GM18520 (cell line): ENCODE results near the gene ACSL6.

Experiments
- ATAC-seq: cut with Tn5 transposase; IDR thresholded peaks from one replicate; pipeline ENCODE4 v1.9.1; 2021; ENCODE audit not compliant: unreplicated experiment

ACSL6 gene

GRCh38 chr5:132001647-132002561 lies 9.6 kb downstream of the ACSL6 start:
- ATAC-seq, result no peak

- no peak for ATAC-seq
These were observed 10.6 kb downstream of the ACSL6 start for GRCh38 chr5:132000677-132001453.

- ATAC-seq, result no peak
These were observed 11.3 kb downstream of the ACSL6 start for GRCh38 chr5:132000241-132000490.

- no peak for ATAC-seq
These were observed 11.8 kb downstream of the ACSL6 start for GRCh38 chr5:131999441-132000240.

DNA sequence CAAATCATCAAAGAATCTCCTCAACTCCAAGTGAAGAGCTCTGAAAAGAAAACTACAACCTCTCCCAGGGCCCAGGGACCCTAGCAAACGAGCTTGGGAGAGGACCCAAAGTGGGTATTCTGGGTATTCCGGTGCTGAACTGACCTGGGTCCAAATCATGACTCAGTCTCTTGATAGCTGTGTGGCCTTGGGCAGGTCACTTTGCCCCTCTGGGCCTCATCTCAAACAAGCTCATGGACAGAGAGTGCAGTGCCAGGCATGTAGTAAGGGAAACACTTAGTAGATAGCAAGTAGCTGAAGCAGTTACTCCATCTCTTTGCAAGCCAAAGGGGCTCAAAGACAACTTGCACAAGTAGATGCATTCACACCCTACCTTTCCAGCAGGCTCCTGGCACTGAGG lies 12.4 kb downstream of the ACSL6 start:
- no peak for ATAC-seq

GRCh38 chr5:131998431-131999040 lies 12.9 kb downstream of the ACSL6 start:
- no peak for ATAC-seq

DNA sequence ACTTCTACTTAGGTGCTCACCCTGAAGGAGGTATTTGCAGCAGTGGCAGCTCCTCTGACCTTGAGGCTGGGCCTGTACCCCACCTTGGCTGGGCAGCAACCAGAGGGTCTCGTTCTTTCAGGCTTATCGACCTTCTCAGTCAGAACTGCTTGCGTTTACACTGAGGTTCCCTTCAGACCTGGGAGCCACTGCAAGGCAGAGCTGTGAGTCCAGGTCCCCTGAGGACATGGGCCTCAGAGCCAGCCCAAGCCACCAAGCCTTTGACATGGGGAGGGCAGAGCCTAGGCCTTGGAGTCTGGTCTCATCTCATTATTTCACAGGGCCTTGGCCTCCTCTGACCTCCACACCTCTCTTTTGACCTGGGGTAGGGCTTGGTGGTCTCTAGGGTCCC lies 13.7 kb downstream of the ACSL6 start:
- ATAC-seq, result no peak

DNA sequence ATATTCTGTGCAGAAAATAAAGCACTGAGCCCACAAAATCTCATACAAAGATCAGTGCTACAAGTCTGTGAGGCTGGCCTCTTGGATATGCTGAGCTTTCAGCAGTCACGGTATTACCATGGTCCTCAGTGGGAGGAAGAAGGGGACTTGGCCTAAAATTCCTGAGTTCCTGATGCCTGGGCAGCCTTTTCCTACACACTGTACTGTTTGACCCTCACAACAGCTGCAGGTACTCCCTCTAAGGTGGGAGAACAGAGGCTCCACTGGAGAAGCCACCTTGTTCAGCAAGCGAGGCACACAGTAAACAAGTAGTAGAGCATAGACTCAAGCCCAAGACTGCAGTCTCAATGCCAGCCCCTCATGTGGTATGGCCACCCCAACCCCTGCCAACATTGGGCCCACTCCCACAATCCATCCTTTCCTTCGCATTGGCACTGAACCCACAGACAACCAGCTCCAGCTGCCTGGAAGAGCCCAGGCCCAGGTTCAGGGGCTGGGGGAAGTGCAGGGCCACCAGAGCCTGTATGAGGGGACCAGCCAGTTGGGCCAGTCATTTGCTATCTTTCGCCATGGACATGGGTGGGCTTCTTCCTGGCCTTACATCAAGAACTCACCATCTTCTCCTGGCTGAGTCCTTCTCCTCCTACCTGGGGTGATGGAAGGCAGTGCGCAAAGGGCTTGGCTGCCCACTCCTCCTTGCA lies 14.3 kb downstream of the ACSL6 start:
- ATAC-seq, result no peak

- ATAC-seq, result no peak
These were observed 15.0 kb downstream of the ACSL6 start for GRCh38 chr5:131996210-131997025.

DNA sequence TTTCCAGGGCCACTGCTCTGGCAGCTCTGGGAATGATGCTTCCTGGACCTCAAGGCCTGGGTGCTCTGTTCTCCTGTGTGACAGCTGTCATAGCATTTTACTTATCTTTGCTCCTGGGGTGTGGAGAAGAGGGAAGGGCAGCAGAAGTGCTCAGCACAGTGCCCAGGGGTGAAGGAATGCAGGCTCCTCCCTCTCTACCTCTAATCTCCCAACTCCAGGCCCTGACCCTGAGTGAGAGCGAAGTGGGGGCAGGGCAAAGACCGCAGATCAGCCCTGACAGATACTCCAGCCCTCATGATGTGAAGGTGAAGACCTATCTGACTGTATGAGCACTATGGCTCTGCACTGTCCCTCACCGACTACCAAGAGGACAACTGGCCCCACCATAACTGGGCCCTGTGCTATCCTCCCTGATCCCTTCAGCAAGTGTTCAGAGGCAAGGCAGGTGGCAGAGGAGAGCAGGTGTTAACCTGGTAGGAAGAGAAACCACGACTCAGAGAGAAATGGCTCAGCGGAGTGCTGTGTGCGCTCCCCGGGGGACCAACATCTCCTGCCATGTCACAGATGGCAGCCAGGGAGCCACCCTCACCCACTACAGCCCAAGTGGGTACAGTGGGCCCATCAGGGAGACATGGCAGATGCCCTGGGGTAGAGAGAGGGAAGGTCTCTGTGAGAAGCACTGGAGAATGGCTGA lies 16.8 kb downstream of the ACSL6 start:
- ATAC-seq, result no peak

DNA sequence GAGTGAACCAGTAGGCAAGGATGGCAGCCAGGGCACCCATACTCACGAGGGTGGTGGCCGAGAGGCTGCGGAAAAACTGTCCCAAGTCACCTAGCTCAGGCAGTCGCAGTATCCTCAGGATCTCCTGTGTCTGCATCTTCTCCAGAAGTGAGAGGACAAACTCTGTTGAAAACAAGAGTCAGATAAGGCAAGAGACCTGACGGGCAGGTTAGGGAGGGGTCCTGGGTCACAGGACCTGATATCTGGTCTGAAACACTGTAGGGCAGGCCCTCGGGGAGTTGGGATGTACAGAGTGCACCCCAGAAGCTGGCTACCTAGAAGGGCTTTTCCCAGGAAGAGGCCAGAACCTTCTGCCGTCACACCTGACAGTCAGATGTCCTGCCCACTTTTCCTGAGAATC lies 17.4 kb downstream of the ACSL6 start:
- no peak for ATAC-seq

DNA sequence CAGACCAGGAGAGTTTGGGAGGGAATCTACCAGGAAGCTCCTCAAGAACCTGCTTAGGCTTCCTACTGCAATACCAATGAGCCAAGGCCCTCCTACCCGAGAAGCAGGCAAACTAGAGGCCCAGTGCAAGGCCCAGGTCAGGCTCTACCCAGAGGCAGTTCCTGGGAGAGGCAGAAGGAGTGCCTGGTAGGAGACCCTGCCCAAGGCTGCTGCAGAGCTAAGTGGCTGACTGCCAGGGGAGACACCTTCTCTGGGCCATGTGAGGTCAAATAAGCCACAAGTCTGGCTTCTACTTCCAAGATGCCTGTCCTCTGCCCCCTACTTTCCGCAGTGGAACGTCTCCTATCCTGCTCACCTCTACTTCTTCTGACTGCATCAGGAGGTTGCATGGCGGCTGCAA lies 17.8 kb downstream of the ACSL6 start:
- no peak for ATAC-seq

- ATAC-seq, result no peak
These were observed 19.1 kb downstream of the ACSL6 start for GRCh38 chr5:131992370-131992769.

- ATAC-seq, result no peak
These were observed 19.7 kb downstream of the ACSL6 start for GRCh38 chr5:131991593-131992324.

DNA sequence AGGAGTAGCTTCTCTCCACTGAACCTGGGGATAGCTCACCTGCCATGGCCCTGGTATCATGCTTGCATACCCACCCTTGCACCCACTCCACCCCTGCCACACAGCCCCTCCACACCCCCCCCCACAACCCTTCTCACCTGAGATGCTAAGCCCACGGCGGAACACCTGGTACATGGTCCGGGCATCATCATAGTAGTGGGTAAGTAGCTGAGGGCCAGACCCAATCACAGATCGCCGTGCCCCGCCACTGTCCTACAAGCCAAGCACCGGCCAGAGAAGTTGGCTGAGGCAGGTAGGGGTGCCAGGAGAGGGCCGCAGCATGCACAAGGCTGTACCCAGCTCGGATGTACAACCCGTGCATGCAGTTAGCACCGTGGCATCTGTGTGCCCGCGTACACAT lies 20.7 kb downstream of the ACSL6 start:
- ATAC-seq, result no peak

DNA sequence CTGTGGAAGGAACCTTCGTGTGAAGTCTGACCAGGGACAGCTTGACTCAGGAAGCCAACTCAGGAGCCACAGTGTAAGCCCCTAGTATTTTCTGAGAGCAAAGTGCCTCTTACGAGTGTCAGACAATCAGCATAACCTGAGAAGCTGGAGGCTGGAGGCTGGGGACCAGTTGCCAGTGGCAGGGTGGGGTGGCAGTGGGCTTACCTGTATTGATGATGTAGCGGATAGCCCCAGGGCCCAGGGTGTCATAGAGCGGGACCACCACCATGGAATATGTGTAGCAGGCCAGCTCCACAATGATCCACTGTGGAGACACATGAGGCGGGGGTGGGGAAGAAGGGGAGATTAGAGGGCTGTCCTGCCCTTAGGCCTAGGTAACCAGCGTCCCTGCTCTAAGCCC lies 22.9 kb downstream of the ACSL6 start:
- ATAC-seq, result no peak

- ATAC-seq, result no peak
These were observed 24.2 kb downstream of the ACSL6 start for GRCh38 chr5:131987251-131987650.

DNA sequence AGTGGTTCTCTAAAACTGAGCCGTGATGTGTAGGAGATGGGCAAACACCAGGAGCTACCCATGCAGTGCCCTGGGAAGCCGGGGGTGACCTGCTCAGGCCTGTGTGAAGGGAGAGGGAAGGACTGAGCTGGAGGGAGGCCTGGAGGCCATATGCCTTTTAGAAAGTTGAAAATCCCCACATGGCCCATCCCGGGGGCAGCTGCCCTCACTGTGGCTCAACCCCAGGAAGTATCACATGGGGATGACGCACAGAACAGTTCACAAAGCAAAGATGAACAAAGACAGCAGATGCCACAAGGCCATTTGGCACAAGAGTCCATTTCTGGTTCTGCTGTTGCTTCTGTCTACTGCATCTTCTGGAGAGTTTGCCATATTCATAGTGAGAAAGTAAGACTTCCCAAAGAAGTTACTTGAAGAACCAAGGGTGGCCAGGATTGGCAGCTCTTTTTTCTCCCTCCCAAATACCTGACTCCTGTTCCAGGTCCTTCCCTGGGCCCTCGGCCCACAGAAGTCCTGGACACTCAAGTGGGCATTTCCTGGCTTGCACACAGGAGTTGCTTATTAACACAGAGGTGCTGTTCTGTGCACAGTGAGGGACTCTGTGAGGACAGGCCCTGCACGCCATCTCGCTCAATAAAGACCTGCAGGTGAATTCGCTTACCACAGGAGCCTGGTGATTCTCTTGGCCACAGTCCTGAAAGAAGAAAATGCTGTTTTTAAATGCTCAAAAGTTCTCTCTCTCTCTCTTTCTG lies 25.1 kb downstream of the ACSL6 start:
- no peak for ATAC-seq
